ENCODE results near the gene DNAJC5.
A peak's percentile ranks its signal among the peaks of the same experiment; 100 is the strongest.
"Not testable (repeated sequence)": the region's sequence is repeated elsewhere in the genome, so short reads cannot be mapped to it uniquely, and the experiment has no call there.

Gene DNAJC5

DNA sequence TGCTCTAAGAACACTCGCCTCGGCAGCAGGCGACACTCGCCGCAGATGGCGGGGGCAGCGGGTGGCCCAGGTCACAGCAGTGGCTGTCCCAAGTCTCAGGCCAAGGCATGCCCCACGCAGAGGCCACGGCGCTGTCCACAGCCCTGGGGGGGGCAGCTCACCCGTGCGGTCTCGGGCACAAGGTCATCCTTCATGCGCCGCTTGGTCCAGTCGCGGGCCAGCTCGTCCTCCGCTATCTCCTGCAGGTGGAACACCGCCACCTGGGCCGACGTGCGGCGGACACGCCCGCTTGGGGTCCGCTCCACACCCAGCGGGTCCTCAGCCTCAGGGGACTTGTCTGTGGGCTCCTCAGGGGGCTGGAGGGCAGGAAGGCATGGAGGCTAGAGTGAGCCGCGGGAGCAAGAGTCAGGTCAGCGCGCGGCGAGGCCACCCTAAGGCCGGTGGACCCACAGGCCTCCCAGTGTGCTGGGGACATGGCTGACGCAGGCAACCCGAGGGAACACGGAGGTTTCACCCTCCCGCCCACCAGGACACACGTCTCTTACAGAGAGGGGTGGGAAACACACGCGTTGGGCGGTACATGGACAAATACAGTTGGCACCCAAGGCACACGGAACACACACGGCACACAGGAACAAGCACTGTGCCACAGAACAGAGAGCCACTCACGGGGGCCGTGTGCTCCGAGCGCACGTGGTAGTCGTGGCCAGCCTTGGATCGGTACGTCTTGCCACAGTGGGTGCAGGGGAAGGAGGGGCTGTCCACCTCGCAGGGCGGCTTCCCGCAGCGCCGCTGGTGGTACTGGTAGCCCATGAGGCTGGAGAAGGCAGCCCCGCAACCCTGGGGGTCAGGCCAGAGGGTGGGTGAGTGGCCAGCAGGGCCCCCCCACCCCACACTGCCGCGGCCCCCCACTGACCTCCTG is 67.8 kb downstream of the DNAJC5 start:
- no peak overlapping the region for H3K4me3 ChIP-seq (ENCODE audit: low read length)
- TF ChIP-seq ZNF274 (IDR thresholded peaks at IDR 0.05; ENCODE audit: low read depth, low read length) = no peak

DNA sequence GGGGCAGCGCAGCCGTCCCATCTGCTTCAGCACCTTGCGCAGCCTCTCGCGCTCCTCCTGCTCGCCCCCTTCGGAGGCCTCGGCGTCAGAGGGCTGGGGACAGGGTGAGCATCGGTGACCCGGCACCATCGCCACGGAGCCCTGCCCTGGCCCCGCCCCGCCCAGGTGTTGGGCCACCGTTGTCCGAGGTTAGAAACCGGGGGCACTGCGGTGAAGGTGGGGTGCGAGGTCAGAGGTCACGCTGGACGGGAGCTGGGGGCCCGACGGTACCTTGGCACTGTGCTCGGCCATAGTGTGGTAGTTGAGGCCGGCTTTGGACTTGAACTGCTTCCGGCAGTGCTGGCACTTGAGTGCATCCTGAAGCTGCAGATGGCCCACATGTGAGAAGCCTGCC is 68.4 kb downstream of the DNAJC5 start:
- no peak overlapping the region for H3K4me3 ChIP-seq (ENCODE audit: low read length)

DNA sequence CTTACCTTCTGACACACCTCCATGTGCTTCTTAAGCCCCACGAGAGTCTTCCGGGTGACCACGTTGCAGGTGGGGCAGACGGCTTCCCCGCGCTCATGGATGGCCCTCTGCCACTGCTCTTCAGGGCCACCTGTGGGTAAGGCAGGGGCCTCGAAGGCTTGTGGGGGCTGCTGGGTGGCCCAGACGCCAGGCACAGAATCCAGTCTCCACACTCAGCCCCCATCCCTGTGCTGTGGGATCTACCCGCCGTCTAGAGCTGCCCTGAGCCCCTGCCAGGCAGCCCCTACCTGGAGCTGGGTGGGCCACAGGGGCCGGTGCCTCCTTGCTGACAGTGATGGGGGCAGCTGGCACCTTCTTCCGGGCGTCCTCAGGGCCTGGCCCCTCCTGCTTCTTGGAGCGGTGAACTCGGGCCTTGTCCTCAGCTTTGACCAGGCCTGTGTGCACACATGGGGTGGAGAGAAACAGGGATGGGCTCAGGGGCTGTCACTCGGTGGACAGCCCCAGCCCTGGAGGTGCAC is 68.9 kb downstream of the DNAJC5 start:
- TF ChIP-seq ZNF274 (IDR thresholded peaks at IDR 0.05; ENCODE audit: low read depth, low read length) = no peak
- H3K4me3 ChIP-seq (ENCODE audit: low read length) = no peak overlapping the region

More for the DNA sequence above, 68.4 kb downstream of the DNAJC5 start:
- TF ChIP-seq ZNF274 (IDR thresholded peaks at IDR 0.05; ENCODE audit: low read depth, low read length) = no peak

DNA sequence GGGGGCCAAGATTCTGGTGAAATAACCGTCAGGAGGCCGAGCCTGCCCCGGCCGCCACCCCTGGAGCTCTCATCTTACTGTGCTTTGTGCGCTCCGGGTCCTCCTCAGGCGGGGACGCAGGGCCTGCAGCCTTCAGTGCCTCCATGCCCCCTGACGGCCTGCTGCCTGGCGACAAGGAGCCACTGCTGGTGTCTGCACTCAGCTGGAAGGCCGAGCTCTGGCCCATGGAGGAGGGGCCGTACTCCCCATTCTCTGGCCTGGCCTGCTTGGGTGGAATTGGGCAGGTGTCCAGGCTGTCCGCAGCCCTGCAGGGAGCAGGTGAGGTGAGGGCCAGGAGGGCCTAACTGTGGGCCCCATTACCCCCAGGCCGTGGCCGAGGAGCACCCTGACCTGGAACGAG is 69.5 kb downstream of the DNAJC5 start:
- no peak for TF ChIP-seq ZNF274 (IDR thresholded peaks at IDR 0.05; ENCODE audit: low read depth, low read length)

DNA sequence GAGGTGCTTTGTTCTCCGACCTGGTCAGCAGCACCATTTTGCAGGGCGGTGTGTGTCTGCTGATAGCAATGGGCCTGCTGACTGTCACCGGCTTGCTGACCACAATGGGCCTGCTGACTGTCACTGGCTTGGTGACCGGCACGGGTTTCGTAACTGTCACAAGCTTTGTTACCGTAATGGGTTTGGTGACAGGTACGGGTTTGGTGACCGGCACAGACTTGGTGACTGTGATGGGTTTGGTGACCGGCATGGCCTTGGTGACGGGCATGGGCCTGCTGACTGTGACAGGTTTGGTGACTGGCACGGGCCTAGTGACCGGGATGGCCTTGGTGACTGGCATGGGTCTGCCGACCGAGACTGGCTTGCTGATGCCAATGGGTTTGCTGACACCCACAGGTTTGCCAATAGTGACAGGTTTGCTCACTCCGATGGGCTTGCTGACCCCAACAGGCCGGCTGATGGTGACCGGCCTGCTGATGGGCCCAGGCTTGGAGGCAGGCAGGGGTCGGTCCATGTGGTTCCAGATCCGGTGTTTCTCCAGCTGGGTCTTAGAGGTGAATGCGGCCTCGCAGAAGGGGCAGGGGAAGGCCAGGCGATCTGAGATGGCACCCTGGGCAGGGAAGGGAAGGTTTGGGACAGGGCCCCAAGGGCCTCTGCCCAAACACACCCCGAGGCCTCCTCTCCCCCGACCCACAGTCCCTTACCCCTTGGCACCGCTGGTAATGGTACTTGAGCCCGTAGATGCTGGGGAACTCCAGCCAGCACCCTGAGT is 71.4 kb downstream of the DNAJC5 start:
- TF ChIP-seq ZNF274 (IDR thresholded peaks at IDR 0.05; ENCODE audit: low read depth, low read length) = no peak
- no peak overlapping the region for H3K4me3 ChIP-seq (ENCODE audit: low read length)

More for the DNA sequence above, 69.5 kb downstream of the DNAJC5 start:
- no peak overlapping the region for H3K4me3 ChIP-seq (ENCODE audit: low read length)

DNA sequence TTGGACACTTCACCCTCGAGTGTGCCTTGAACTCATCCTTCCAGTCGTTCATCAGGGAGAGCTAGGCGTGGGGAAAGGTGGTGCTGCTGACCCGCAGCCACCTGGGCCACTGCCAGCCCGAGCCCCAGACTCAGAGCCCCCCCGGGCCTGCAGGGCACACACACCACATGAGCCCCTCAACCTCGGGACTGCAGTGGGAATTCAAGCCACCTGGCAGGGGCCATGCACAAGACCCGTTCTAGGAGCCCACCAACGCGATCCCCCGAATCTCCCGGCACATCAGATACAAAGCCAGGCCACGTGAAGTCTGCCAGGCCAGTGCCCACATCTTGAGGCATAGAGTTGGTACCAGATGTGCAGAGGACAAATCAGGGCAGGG is 72.0 kb downstream of the DNAJC5 start:
- TF ChIP-seq ZNF274 (IDR thresholded peaks at IDR 0.05; ENCODE audit: low read depth, low read length) = no peak
- no peak overlapping the region for H3K4me3 ChIP-seq (ENCODE audit: low read length)

DNA sequence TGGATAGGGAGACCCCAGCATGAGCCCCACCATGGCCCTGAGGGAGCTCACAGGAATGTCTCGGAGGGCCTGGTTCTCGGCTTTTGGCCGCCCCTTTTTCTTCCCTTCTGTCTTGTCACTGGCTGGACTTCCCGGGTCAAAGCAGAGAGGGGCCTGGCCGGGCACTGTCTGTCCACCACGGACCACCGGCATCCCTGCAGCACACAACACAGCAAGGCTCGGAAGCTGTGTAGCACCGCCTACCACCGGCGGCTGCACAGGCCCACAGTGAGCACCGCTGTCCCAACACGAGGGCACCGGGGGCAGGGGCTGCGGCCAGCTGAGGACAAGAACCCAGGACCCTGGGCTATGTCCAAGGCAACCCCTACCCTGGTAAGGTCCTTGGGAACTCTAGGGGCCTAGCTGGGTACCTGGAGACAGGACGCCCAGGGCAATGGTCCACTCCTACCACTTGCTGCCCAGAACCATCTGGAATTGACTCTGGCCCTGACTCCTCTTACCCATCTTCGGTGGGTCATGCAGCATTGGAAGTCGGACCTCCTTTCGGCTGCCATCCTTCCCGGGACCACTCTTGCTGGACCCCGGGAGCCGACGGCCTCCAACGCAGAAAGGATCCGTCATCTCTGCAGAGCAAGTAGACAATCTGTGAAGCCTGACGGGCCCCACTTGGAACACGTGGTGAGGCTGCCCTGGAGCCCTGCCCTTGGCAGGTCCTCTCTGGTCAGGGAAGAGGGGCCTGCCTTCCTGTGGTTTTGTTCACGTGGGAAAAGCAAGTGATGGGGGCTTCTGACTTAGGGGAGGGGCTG is 72.6 kb downstream of the DNAJC5 start:
- no peak for TF ChIP-seq ZNF274 (IDR thresholded peaks at IDR 0.05; ENCODE audit: low read depth, low read length)

DNA sequence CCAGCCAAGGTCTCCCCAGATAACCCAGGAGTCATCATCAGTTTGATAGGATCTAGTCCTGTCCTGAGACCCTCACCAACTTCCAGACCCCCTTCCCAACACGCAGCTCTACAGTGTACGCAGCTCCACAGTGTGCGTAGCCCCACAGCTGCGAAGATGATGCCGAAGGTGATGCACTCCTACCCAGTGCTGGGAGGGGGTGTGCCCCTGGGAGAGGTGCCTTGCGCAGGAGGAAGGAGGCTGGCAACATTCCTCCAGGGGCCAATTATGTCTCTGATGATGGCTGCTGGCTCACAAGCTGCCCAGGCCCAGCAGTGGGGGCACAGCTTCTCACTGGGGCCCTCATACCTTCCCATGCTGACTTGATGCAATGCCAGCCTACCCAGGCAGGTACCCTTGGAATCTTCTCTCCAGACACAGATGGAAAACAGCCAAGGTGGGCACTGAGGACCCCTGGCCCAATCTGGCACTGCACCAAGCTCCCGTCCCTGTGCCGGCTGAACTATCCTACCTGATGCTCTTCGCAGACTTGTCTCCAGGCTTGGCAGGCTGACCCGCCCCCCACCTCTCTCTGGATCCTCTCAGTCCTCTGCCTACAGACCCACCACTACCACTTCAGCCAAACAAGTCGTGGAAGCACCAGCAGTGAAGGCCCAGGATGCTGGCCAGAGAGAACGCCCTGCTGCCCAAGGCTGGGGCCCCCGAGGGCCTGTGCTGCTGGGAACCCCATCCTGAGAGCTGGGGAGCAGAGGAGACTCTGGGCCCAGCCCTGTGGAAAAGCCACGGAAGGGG is 73.4 kb downstream of the DNAJC5 start:
- no peak for TF ChIP-seq ZNF274 (IDR thresholded peaks at IDR 0.05; ENCODE audit: low read depth, low read length)
- H3K4me3 ChIP-seq (ENCODE audit: low read length) = peak overlapping the region; percentile 86; the same call in 1 of the 2 replicates

More for the DNA sequence above, 72.6 kb downstream of the DNAJC5 start:
- no peak overlapping the region for H3K4me3 ChIP-seq (ENCODE audit: low read length)

DNA sequence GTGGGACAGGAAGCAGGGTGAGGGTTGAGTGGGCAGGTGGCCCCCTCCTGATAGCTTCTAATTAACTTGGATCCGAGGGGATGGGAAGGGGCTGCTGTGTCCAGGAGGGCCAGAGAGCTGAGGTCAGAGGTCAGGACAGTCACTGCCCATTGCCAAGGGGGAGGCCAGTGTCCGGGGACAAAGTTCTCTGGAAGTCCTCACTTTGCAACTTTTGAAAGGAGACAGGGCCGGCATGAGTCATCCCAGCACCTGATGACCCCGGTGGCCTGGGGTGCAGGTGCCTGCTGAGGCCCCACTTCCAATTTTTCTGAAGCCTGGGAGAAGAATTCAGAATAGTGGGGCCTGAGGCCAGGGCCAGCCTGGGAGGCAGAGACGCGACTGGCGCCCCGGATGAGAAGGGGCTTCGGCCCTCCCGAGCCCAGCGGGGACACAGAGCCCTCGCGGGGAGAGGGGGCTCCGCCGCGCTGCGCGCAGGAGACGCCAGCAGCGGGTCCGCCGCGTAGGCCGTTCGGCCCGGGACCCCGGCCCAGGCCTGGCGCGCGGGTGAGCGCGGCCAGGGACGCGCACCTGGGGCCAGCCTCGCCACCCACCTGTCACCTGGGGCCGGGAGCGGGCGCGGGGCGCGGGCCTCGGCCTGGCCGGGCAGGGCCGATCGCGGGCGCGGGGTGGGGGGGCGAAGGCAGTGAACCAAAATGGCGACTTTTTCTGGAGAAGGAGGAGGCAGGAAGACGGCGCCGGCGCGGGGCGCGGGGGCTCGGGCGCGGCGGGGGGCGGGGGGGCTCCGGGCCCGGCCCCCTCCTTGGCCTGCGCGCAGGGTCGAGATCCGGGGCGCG is 74.2 kb downstream of the DNAJC5 start:
- no peak for TF ChIP-seq ZNF274 (IDR thresholded peaks at IDR 0.05; ENCODE audit: low read depth, low read length)

DNA sequence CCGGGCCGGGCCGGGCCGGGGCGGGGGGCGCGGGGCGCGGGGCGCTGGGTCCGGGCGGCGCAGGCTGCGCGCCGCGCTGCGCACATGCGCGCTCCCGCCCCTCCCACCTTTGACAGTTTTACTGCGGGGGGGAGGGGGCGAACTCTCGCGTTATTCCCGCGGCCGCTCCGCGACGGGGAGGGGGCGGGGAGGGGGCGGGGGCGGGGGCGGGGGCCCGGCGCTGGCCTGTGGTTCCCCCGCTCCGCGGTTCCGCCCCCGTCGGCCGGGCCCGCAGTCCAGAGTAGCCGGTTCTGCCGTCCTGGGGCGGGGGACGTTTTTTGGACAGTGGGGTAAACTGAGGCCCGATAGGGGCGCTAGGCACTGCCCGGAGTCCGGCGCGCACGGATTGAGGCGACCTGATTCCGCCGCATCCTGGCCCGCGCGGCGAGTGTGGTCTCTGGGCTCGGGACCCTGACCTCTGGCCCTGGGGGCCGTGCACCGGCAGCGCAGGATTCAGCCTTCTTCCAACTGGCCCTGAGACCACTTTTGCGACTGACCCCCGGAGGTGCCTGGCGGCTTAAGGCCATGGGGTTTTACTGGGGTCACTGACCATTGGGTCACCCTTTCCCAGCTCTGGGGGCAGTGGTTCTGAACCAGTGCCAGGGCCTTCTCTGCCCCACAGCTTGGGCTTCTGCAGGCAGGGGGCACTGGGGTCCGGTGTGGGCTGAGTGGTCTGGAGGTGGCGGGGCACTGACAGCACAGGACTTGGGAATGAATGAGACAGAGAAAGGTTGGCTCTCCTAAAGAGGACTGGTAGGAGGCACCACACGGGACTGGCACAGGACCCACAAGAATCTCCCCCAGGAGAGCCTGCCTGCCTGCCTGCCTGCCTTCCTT is 75.2 kb downstream of the DNAJC5 start, which contains the start of gene ZNF512B:
TSS of gene ZNF512B (minus strand) at position 93 of the 876 bp plus-strand sequence. CDS start 1,980 bp downstream, outside the sequence.
- TF ChIP-seq ZNF274 (IDR thresholded peaks at IDR 0.05; ENCODE audit: low read depth, low read length) = no peak

More for the DNA sequence above, 74.2 kb downstream of the DNAJC5 start:
- peak overlapping the region; percentile 86 for H3K4me3 ChIP-seq (ENCODE audit: low read length)

DNA sequence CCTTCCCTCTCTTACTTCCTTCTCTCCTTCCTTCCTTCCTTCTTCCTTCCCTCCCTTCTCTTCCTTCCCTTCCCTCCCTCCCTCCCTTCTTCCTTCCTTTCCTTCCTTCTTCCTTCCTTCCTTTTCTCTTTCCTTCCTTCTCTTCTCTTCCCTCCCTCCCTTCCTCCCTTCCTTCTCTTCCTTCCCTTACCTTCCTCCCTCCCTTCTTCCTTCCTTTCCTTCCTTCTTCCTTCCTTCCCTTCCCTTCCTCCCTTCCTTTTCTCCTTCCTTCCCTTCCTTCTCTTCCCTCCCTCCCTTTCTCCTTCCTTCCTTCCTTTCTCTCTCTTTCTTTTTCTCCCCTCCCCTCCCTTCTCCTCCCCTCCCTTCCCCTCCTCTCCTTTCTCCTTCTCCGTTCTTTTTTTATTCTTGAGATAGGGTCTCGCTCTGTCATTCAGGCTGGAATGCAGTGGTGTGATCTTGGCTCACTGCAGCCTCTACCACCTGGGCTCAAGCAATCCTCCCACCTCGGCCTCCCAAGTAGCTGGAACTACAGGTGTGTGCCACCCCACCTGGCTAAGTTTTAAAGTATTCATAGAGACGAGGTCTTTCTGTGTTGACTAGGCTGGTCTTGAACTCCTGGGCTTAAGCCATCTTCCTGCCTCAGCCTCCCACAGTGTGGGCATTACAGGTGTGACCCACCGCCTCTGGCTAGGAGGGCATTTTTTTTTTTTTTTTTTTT is 75.9 kb downstream of the DNAJC5 start:
- no peak overlapping the region for H3K4me3 ChIP-seq (ENCODE audit: low read length)

More for the DNA sequence above, 75.2 kb downstream of the DNAJC5 start, which contains the start of gene ZNF512B:
- peak within 1 kb of the TSS; percentile 86 for H3K4me3 ChIP-seq (ENCODE audit: low read length)

DNA sequence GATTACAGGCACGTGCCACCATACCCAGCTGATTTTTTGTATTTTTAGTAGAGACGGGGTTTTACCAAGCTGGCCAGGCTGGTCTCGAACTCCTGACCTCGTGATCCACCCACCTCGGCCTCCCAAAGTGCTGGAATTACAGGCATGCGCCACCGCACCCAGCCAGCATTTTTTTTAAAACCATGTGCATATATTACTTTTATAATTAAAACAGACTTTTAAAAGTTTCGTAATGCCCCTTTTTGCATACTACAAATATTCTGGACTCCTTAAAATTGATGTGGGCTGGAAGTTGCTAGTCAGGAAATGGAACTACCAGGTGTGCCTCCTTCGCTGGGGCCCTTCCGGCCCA is 77.0 kb downstream of the DNAJC5 start:
- not testable (repeated sequence) for H3K4me3 ChIP-seq (ENCODE audit: low read length)

More for the DNA sequence above, 75.9 kb downstream of the DNAJC5 start:
- TF ChIP-seq ZNF274 (IDR thresholded peaks at IDR 0.05; ENCODE audit: low read depth, low read length) = no peak

Data from GM08714 (cell line).